ENCODE results near the gene GCC2. TPM values are rescaled to one million over a fixed set of nuclear protein-coding genes. Genes with fewer than 3 reads are reported as not detected.
"Not testable (repeated sequence)": the region's sequence is repeated elsewhere in the genome, so short reads cannot be mapped to it uniquely, and the experiment has no call there.

The GCC2 gene
- total RNA-seq, 4 donors from 2014 or later, result 36.6 to 57.7 (median 43.0) TPM

DNA sequence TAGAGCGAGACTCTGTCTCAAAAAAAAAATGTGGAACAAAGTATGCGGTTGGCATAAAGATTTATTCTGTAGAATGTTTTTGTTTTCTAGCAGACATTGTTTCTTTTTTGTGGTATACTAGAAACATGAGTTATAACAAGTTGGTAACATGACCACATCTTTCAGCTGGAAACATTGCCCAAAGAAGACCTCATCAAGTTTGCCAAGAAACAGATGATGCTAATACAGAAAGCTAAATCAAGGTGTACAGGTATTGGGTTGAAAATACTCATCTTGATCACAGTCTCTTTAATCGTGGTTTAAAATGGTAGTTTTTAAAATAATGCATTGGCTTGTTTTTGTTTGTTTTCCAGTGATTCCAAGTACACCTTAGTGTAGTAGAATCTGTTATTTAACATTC, 1.9 kb downstream of the GCC2 start:
- TF ChIP-seq POLR2A (IDR thresholded peaks at IDR 0.05) (no peak), EP300 (IDR thresholded peaks at IDR 0.05) (no peak)
- TF ChIP-seq, protein P1, sequence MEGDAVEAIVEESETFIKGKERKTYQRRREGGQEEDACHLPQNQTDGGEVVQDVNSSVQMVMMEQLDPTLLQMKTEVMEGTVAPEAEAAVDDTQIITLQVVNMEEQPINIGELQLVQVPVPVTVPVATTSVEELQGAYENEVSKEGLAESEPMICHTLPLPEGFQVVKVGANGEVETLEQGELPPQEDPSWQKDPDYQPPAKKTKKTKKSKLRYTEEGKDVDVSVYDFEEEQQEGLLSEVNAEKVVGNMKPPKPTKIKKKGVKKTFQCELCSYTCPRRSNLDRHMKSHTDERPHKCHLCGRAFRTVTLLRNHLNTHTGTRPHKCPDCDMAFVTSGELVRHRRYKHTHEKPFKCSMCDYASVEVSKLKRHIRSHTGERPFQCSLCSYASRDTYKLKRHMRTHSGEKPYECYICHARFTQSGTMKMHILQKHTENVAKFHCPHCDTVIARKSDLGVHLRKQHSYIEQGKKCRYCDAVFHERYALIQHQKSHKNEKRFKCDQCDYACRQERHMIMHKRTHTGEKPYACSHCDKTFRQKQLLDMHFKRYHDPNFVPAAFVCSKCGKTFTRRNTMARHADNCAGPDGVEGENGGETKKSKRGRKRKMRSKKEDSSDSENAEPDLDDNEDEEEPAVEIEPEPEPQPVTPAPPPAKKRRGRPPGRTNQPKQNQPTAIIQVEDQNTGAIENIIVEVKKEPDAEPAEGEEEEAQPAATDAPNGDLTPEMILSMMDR (IDR thresholded peaks at IDR 0.05), result no peak
- Histone ChIP-seq H3K9me3 (peaks cover 0 to 2% (median 0%) of the 10 kb centered on the region in 4 donors), H3K4me1 (peaks cover 0 to 20% (median 0%) of the 10 kb centered on the region in 4 donors), H3K27me3 (no peaks in the 10 kb centered on the region), H3K27ac (no peak overlapping the region), H3K36me3 (peaks cover 0 to 46% (median 3%) of the 10 kb centered on the region in 3 donors), H3K4me3 (no peak overlapping the region)
- 81 to 84% methylated on average over 3 of the region's 3 CpGs for WGBS, 2 donors
- no peak for DNase-seq (ENCODE audit: low spot score in 2 of 2)

DNA sequence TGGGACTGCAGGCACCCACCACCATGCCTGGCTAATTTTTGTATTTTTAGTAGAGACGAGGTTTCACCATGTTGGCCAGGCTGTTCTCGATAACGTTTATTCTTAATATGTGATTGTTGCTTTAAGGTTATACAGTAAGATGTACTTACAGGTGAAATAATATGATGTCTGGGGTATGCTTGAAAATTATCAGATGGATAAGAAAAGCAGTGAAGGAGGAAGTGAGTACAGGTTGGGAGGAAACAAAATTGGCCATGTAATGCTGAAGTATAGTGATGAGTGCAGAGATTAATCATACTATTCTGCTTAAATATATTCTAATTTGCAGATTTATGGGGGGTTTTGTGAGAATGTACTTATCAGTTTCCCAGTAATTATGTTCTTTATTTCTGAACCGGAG, 3.0 kb downstream of the GCC2 start:
- H3K27ac ChIP-seq, result no peak overlapping the region
- H3K9me3 ChIP-seq, result peaks cover 0 to 11% (median 0%) of the 10 kb centered on the region in 4 donors
- no peak for DNase-seq (ENCODE audit: low spot score in 2 of 2)
- H3K4me3 ChIP-seq, result no peak overlapping the region
- H3K27me3 ChIP-seq, result no peaks in the 10 kb centered on the region
- TF ChIP-seq EP300 (IDR thresholded peaks at IDR 0.05), result no peak
- TF ChIP-seq, protein P1 (IDR thresholded peaks at IDR 0.05), result no peak
- TF ChIP-seq POLR2A (IDR thresholded peaks at IDR 0.05), result no peak
- peaks cover 0 to 20% (median 0%) of the 10 kb centered on the region in 4 donors for H3K4me1 ChIP-seq
- 79 to 93% methylated on average over 4 of the region's 4 CpGs for WGBS, 2 donors
- peaks cover 2 to 57% (median 3%) of the 10 kb centered on the region in 3 donors for H3K36me3 ChIP-seq

DNA sequence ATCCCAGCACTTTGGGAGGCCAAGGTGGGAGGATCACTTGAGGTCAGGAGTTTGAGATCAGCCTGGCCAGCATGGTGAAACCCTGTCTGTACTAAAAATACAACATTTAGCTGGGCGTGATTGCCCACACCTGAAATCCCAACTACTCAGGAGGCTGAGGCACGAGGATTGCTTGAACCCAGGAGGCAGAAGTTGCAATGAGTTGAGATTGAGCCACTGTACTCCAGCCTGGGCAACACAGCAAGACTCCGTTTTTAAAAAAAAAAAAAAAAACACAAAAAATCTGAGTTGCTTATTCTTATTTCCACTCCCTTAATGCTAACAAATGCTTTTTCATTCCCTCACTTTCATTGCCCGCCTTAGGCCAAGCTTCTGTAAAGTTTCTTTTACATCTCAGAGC, 4.5 kb downstream of the GCC2 start:
- H3K9me3 ChIP-seq, result peaks cover 0 to 26% (median 0%) of the 10 kb centered on the region in 4 donors
- H3K27ac ChIP-seq; H3K27me3 ChIP-seq; DNase-seq (ENCODE audit: low spot score in 2 of 2); H3K4me3 ChIP-seq: not testable (repeated sequence)
- H3K4me1 ChIP-seq, result peaks cover 0 to 16% (median 0%) of the 10 kb centered on the region in 4 donors
- peaks cover 2 to 73% (median 3%) of the 10 kb centered on the region in 3 donors for H3K36me3 ChIP-seq
- 97 to 98% methylated on average over 4 of the region's 4 CpGs for WGBS, 2 donors

DNA sequence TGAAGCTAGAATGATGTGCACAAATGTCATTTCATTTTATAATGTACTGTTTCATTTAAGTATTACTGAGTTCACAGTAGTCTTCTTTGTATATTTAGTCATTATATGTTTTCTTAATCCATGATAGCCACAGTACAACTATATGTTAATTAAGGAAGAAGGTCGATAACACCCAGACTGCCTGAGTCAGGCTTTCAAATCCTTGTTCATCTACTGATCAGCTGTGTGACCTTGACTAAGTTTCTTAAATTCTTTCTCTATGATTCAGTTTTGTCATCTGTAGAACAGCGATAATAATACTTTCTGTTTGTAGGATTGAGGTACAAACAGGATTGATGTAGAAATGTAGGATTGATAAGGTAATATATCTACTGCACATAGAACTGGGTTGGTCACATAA, 5.4 kb downstream of the GCC2 start:
- Histone ChIP-seq H3K27ac (no peak overlapping the region), H3K27me3 (no peaks in the 10 kb centered on the region), H3K9me3 (peaks cover 0 to 30% (median 0%) of the 10 kb centered on the region in 4 donors), H3K36me3 (peaks cover 2 to 82% (median 3%) of the 10 kb centered on the region in 3 donors), H3K4me3 (no peak overlapping the region), H3K4me1 (peaks cover 0 to 14% (median 0%) of the 10 kb centered on the region in 4 donors)
- no peak for DNase-seq (ENCODE audit: low spot score in 2 of 2)
- TF ChIP-seq EP300 (IDR thresholded peaks at IDR 0.05) (no peak), POLR2A (IDR thresholded peaks at IDR 0.05) (no peak)
- whole genome bisulfite sequencing, 2 donors, result 95% methylated on average over 2 of the region's 2 CpGs

DNA sequence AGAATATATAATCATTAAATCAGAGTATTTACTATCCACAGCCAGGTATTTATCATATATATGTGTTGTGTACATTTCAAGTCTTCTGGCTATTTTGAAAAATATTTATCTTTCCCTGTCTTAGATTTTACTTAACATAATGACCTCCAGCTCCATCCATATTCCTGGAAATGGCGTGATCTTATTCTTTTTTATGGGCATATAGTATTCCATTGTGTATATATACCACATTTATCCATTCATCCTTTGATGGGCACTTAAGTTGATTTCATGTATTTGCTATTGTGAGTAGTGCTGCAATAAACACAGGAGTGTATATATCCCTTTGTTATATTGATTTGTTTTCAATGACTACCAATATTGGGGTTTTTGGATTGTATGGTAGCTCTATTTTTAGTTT, 6.6 kb downstream of the GCC2 start:
- no peak for DNase-seq (ENCODE audit: low spot score in 2 of 2)
- Histone ChIP-seq H3K36me3 (peaks cover 2 to 92% (median 3%) of the 10 kb centered on the region in 3 donors), H3K27ac (no peak overlapping the region), H3K4me1 (peaks cover 0 to 5% (median 0%) of the 10 kb centered on the region in 4 donors), H3K4me3 (no peak overlapping the region), H3K27me3 (no peaks in the 10 kb centered on the region), H3K9me3 (peaks cover 0 to 30% (median 0%) of the 10 kb centered on the region in 4 donors)
- WGBS, 2 donors, result 93 to 98% methylated on average over 1 of the region's 1 CpG
- TF ChIP-seq, protein P1 (IDR thresholded peaks at IDR 0.05), result no peak
- TF ChIP-seq EP300 (IDR thresholded peaks at IDR 0.05) (no peak), POLR2A (IDR thresholded peaks at IDR 0.05) (no peak)

DNA sequence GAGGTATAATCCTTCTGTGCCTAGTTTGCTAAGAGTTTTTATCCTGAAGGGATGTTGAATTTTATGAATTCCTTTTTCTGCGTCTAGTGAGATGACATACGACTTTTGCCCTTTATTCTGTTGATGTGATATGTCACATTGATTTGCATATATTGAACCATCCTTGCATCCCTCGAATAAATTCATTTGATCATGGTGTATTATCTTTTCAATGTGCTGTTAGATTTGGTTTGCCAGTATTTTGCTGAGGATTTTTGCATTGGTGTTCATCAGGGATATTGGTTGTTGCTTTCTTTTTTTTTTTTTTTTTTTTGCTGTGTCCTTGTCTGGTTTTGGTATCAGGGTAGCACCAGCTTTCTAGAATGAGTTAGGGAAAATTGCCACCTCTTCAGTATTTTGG, 9.1 kb downstream of the GCC2 start:
- Histone ChIP-seq H3K9me3 (peaks cover 0 to 30% (median 1%) of the 10 kb centered on the region in 4 donors), H3K4me3 (no peak overlapping the region), H3K4me1 (no peaks in the 10 kb centered on the region), H3K27me3 (no peaks in the 10 kb centered on the region), H3K27ac (no peak overlapping the region), H3K36me3 (peaks cover 2 to 99% (median 3%) of the 10 kb centered on the region in 3 donors)
- DNase-seq (ENCODE audit: low spot score in 2 of 2), result no peak
- TF ChIP-seq, protein P1 (IDR thresholded peaks at IDR 0.05), result no peak
- no peak for TF ChIP-seq POLR2A (IDR thresholded peaks at IDR 0.05)
- no peak for TF ChIP-seq EP300 (IDR thresholded peaks at IDR 0.05)
- 97 to 99% methylated on average over 3 of the region's 3 CpGs for WGBS, 2 donors

Measured in tibial nerve (tissue), 4 donors.